ENCODE results near the gene ADD2.
A peak's percentile ranks its signal among the peaks of the same experiment; 100 is the strongest.
"Not testable (repeated sequence)": the region's sequence is repeated elsewhere in the genome, so short reads cannot be mapped to it uniquely, and the experiment has no call there.

ADD2 gene

GRCh38 chr2:70657246-70657645 is 110.8 kb downstream of the ADD2 start:
- H3K4me3 ChIP-seq (ENCODE audit: control insufficient read depth, low read depth, low read length) = no peak overlapping the region
- TF ChIP-seq CTCF (IDR thresholded peaks at IDR 0.05; ENCODE audit: control insufficient read depth, insufficient read depth, low read depth, low read length, missing control alignments) = no peak
- no peak for DNase-seq (ENCODE audit: low read depth)

GRCh38 chr2:70656421-70657010 is 111.5 kb downstream of the ADD2 start:
- DNase-seq (ENCODE audit: low read depth) = no peak
- no peak overlapping the region for H3K4me3 ChIP-seq (ENCODE audit: control insufficient read depth, low read depth, low read length)
- no peak for TF ChIP-seq CTCF (IDR thresholded peaks at IDR 0.05; ENCODE audit: control insufficient read depth, insufficient read depth, low read depth, low read length, missing control alignments)

- no peak for DNase-seq (ENCODE audit: low read depth)
These were observed 112.2 kb downstream of the ADD2 start for GRCh38 chr2:70655786-70656185.

GRCh38 chr2:70655211-70655610 is 112.8 kb downstream of the ADD2 start:
- TF ChIP-seq CTCF (IDR thresholded peaks at IDR 0.05; ENCODE audit: control insufficient read depth, insufficient read depth, low read depth, low read length, missing control alignments) = peak; percentile 23
- not testable (repeated sequence) for H3K4me3 ChIP-seq (ENCODE audit: control insufficient read depth, low read depth, low read length); DNase-seq (ENCODE audit: low read depth)

More at GRCh38 chr2:70655786-70656185, 112.2 kb downstream of the ADD2 start:
- TF ChIP-seq CTCF (IDR thresholded peaks at IDR 0.05; ENCODE audit: control insufficient read depth, insufficient read depth, low read depth, low read length, missing control alignments) = no peak
- no peak overlapping the region for H3K4me3 ChIP-seq (ENCODE audit: control insufficient read depth, low read depth, low read length)

DNA sequence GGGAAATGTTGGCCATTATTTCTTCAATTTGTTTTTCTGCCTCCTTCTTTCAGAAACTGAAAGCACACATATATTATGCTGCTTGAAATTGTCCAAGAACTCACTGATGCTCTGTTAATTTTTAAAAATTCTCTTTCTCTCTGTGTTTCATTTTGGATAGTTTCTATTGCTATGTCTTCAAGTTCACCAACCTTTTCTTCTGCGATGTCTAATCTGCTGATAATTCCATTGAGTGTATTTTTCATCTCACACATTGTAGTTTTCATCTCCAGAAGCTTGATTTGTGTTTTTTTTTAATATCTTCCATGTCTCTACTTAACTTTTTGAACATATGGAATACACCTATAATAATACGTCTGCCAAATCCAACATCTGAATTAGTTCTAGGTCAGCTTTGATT is 116.3 kb downstream of the ADD2 start:
- DNase-seq (ENCODE audit: low read depth) = no peak

DNA sequence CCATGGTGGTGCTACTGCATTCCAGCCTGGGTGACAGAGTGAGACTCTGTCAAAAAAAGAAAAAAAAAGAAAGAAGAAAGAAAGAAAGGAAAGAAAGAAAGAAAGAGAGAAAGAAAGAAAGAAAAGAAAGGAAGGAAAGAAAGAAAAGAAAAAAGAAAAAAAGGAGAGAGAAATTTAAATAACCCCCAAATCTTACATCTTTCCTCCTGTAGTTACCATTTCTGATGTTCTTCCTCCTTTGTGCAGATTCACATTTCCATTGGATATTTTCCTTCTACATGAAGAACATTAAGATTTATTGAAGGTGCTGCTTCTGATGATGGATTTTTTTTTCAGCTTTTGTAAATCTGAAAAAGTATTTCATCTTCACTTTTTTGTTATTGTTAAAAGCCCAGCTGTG is 117.0 kb downstream of the ADD2 start:
- DNase-seq (ENCODE audit: low read depth) = no peak

More for the DNA sequence above, 116.3 kb downstream of the ADD2 start:
- no peak overlapping the region for H3K4me3 ChIP-seq (ENCODE audit: control insufficient read depth, low read depth, low read length)
- no peak for TF ChIP-seq CTCF (IDR thresholded peaks at IDR 0.05; ENCODE audit: control insufficient read depth, insufficient read depth, low read depth, low read length, missing control alignments)

More for the DNA sequence above, 117.0 kb downstream of the ADD2 start:
- no peak overlapping the region for H3K4me3 ChIP-seq (ENCODE audit: control insufficient read depth, low read depth, low read length)
- no peak for TF ChIP-seq CTCF (IDR thresholded peaks at IDR 0.05; ENCODE audit: control insufficient read depth, insufficient read depth, low read depth, low read length, missing control alignments)
